NCI-H748 (cell line): ENCODE results near the gene KHDRBS1.
"Not testable (repeated sequence)": the region's sequence is repeated elsewhere in the genome, so short reads cannot be mapped to it uniquely, and the experiment has no call there.

Experiments used
- DNase-seq: peaks from one replicate; lab custom pipeline; 2025; ENCODE audit not compliant: unreplicated experiment; lab: John Stamatoyannopoulos, UW

KHDRBS1 gene

DNA sequence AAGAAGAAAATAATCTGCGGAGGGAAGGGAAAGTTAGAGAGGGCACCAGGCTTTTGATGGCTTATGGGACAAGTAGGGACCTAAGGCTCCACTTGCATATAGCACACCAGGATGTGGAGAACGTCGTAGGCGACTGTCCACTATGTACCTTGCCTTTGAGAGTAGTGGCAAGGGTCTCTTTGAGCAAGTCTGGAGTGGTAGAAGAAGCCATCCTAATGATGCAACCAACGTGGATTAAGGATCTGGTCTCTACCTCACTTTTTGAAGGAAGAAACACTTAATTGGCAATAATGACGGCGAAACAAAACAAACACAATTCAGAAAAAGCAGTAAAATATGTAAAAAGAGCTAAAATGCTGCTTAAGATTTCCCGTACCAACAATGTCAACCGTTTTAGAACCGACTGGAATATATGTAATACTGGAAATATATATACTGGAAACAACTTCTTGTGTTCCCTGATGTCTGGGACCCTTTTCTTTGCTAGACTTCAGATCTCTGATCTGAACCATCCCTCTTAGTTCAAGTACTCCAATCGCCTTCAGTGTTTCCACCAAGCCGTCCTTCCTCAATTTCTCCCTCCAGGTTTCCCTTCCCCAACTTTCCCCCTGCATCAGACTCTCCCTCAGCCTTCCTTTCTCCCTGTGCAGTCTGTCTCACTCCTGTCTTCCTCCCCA is 821 bp upstream of the KHDRBS1 start:
- no peak for DNase-seq

DNA sequence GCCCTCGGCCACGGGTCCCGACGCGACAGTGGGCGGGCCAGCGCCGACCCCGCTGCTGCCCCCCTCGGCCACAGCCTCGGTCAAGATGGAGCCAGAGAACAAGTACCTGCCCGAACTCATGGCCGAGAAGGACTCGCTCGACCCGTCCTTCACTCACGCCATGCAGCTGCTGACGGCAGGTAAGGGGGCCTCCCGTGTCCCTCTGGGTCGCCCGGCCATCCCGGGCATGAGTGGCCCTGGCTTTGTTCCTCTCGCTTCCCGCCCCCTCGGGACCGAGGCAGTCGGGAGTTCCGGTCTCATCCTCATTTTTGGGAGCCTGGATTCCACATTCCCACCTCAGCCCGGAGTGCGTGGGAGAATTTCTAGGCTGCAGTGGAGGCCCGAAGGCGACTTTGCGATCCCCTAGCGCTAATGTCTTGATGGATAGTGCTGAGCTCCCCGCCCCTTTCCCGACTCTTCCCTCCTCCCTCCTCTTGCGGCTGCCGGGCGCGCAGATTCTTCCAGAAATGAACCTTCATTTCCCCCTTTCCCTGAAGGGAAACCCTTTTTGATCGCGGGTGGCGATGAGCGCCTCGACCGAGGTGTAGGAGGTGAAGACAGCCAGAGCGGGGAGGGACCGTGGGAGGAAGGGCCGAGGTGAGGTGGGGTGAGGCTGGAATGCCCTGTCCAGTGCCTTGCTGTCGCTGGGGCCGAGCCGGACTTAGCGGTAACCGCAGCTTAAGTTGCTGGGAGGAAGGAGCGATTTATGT is 705 bp downstream of the KHDRBS1 start:
- DNase-seq = peak; percentile 46

DNA sequence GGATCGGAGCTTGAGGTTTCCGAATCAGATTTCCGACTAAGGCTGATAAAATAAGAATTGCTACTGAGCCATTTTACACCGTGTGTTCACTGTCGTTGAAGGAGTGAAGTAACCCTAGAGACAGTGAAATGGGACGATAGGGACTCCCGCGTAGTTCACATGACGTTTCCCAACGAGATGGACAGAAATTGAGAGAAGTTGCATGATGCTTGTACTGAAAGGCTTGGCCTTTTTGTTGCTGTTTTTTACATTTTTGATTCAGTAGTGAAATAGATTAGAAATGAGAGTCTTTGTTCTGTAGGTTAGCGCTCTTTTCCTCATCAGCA is 1.2 kb downstream of the KHDRBS1 start:
- no peak for DNase-seq

DNA sequence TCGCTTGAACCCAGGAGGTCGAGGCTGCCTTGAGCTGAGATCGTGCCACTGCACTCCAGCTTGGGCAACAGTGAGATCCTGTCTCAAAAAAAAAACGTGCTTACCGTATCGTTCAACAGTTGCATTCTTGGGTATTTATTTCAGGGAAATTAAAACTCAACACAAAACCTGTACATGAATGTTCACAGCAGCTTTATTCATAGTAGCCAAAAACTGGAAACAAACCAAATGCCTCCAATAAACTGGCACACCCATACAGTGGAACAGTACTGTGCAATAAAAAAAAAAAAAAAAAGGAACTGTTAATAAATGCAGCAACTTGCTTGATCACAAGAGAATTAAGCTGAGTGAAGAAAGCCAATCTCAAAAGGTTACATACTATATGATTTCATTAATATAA is 6.7 kb downstream of the KHDRBS1 start:
- no peak for DNase-seq

DNA sequence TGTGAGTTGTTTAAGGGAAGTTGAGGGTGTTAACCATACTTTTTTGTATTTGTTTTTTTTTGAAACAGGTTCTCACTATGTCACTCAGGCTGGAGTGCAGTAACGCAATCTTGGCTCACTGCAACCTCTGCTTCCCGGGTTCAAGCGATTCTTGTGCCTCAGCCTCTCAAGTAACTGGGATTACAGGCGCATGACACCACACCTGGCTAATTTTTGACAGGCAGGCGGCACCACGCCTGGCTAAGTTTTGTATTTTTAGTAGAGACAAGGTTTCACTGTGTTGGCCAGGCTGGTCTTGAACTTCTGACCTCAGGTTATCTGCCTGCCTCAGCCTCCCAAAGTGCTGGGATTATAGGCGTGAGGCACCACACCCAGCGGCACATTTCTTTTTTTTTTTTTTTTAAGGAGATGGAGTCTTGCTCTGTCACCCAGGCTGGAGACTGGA is 7.9 kb downstream of the KHDRBS1 start:
- not testable (repeated sequence) for DNase-seq

DNA sequence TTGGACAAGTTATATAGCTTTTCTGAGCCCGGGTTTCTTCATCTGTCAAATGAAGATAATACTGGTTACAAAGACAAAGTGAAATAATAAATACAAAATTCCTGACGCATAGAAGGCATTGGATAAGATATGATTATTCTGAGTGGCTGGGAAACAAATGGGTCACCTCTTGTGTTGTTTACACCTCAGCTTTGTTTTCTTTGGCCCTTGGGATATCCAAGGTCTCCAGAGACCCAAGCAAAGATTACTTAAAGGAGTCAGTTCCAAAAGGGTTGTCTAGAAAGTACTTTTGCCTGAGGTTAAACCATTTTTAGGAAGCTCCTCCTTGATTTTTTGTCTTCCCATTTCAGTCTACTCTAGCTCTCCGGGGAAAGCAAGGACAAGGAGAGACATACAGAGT is 9.7 kb downstream of the KHDRBS1 start:
- no peak for DNase-seq

DNA sequence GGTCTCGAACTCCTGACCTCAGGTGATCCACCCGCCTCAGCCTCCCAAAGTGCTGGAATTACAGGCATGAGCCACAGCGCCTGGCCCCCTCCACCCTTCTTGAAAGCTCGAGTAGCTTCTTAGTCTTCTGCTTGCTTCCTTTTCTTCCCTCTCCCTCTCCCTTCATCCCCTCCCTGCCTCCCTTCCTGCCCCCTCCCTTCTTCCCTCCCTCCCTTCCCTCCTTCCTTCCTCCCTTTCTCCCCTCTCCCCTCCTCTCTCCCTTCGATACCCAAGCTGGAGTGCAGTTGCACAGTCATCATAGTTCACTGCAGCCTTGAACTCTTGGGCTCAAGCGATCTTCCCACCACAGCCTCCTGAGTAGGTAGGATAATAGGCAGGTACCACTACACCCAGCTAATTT is 11.8 kb downstream of the KHDRBS1 start:
- no peak for DNase-seq

DNA sequence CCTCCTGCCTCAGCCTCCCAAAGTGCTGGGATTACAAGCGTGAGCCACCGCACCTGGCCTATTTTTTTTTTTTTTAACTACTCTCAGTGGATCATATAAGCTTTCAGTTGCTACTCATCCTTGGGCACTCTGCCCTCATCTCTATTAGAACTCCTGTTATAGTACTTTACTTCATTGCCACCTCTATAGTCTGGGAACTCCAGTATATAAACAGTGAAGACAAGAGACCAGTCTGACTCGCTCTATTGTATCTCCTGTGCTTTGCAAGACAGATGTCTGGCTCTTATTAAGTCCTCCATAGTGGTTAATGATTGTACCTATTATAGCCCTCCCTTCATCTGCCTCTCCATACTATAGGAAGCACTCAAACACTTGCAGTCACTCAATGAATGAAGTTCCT is 15.1 kb downstream of the KHDRBS1 start:
- DNase-seq = no peak

DNA sequence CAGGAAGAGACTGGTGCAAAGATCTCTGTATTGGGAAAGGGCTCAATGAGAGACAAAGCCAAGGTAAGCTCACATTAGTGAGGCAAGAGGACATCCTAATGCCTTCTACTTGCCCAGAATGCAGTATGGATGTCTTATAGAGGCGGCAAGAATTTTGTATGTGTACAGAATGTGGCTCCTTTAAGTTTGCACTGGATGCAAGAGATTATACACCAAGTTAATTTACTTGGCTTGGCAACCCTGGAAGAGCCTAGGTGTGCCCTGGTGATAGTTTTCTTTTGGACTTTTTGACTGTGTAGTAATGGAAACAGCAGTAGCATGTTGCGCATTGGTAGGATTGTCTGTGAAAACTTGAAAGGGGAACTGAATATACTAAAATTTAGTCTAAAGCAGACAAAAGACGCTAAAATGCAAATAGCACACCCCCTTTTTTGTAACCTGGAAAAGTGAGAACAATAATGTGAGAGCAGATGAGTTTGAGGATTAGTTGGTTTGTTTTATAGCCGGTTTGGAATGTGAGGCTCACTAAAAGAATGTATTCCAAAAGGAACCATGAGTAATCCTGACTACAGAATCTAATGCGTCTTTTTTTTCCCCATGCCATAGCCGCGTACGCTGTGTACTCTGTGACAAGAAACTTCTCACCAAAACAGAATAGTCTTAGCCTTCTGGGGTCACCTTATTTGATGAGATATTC is 18.1 kb downstream of the KHDRBS1 start:
- no peak for DNase-seq

DNA sequence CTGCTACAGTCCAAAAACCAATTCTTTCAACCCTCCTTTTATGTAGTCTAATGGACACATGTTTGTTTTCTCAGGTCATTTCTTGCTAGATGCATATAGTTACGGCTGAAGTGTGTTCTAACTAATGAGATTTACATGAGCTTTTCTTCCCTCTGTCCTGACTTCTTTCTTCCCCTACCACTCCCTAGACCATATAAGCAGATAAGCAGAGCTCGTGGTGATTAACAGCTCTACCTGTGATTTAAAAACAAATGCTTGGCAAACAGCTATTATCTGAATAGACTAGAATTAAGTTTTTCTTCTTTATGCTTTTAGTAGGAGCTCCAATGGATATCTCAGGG is 18.6 kb downstream of the KHDRBS1 start:
- DNase-seq = no peak

DNA sequence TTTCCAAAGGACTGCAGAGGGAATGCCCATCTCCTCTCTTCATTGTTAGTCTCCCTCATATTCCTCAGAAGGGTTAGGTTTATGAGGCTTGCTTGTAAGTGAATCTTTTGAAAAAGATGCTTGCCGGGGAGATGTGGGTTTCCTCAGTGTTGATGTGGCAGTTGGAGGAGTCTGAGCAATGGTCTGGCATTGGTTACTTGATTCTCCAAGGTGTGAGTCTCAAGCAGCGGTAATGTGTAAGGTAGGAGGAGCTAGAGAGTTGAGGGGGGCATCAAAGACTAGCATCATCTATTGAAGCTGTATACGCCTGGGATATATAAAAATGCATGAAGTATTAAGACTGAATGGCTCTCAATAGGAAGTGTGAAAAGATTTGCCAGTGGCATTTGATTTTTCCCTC is 21.5 kb downstream of the KHDRBS1 start:
- DNase-seq = no peak

DNA sequence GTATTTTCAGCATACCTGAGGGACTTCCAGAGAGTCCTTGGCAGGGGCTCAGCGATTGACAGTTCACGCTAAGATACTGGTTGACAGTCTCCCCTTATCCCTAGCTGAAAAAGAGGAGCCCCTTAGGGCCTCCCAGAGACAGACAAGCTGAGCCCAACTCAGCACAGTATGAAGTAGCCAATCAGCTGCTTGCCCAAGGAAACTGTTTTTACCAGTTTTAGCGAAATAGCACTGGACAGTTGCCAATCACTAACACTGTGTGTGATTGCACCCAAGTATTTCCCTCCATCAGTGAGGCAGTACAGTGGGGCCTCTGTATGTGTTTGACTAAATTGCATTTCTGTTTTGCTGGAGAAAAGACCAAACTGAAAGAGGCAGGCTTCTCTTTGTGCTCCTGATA is 27.0 kb downstream of the KHDRBS1 start:
- DNase-seq = no peak

DNA sequence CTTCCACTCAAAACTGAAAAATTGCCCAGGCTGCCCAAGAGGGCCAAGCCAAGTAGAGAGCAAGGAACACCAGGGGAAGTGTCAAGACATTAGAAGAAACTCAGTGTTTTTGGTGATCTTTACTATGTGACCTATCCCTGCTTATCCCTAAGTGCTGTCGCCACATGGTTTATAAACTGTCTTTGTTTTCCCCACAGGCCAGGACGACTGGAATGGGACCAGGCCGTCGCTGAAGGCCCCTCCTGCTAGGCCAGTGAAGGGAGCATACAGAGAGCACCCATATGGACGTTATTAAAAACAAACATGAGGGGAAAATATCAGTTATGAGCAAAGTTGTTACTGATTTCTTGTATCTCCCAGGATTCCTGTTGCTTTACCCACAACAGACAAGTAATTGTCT is 28.7 kb downstream of the KHDRBS1 start:
- no peak for DNase-seq

DNA sequence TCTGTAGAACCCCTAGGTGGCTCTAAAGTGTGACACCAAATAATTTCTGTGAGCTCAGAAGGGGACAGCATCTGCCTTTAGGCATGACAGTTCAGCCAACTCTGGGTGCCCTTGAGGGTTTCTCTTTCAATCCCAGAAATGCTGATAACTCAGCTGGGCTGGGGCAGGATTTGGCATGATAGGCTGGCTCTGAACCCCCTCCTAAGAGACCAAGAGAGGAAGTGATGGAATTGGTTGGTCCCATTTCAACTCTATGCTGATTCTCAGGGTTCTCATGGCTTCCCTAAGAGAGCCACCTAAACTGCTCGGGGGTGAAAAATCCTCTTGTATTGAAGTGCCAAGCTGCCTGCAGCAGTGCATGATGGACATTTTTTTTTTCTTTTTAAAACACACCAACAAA is 30.6 kb downstream of the KHDRBS1 start:
- DNase-seq = no peak

DNA sequence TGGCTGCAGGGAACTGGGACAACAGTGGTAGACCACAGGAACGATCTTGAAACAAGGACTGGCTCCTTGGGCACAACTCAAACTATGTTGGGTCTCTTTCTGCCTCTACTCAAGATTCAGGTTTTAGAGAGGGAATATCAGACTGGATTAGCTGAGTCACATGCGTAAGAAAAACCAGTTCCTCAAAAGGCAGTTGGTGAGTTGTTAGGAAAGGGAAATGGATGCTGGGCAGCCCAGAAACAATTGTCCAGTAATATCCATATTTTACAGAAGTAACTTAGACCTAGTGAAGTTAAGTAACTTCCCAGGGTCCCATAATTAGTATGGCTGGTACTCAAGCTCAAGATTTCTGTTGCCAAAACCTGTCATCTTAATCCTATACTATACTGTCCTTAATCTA is 32.1 kb downstream of the KHDRBS1 start:
- no peak for DNase-seq

DNA sequence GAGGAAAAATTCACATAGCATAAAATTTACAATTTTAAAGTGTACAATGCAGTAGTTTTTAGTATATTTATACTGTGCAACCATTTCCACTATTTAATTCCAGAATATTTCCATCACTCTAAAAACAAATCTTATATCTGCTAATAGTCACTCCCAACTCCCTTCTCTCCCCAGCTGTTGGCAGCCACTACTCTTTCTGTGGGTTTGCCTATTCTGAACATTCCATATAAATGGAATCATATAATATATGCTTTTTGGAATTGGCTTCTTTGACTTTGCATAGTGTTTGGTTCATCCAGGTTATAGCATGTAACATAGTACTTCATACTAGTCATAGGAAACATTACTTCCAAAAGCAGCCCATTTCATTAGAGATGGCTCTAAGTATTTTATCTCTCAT is 34.0 kb downstream of the KHDRBS1 start:
- no peak for DNase-seq

DNA sequence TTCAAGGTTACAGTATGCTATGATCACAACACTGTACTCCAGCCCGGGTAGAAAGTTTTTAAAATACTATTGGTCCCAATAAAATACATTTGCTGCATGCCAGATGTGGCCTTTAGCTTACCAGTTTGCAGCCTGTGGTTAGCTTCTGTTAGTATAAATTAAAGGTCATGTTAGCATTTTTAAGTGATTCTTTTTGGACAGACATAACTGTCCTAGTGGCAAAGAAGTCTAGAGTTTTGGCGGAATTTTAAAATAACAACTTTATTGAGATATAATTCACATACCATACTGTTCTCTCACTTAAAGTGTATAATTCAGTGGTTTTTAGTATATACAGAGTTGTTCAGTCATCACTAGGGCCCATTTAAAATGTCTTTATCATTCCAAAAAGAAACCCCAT is 34.8 kb downstream of the KHDRBS1 start:
- no peak for DNase-seq

DNA sequence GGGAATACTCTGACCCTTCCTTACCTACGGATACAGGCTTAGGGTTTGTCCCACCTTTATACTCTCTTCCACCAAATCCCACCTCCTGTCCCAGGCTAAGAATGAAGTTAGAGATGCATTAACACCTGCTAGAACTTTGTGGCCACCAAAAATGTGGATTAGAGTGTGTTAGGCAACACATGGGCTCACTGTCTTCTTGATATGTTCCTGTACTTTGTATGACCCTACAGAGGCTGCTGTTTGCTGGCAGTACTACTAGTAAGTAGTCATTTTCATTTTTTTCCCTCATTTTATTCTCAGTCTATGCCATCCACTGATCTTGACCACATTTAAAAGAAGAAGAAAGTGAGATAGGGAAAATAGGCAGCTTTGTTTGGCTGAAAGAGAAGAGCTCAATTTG is 38.0 kb downstream of the KHDRBS1 start:
- no peak for DNase-seq

DNA sequence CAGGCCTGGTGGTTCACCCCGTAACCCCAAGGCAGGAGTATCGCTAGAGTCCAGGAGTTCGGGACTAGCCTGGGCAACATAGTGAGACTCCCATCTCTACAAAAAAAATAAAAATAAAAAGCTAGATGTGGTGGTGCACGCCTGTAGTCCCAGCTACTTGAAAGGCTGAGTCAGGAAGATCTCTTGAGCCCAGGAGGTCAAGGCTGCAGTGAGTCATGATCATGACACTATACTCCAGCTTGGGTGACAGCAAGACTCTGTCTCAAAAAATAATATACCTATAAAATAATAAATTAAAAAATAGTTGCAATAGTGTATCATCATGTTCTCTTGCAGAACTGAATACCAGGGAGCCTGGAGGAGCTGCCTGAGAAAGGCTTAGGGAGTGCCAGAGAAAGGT is 39.2 kb downstream of the KHDRBS1 start:
- DNase-seq = no peak

DNA sequence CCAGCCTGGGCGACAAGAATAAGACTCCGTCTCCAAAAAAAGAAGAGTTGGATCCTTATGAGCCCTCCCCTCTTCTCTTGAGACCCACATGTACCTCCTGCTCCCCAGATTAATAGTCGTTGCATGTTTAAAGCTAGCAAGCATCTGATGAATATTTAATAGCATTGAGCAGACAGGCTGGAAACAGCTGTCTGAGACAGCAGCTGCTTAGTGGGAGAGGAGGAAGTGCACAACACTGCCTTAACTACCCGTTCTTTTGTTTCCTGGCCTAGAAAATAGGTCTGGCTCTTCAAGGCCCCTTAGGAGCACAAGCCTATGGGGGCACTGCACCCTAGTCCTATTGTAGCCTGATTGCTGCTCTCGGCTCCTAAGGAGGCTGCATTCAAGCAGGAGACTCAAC is 41.7 kb downstream of the KHDRBS1 start:
- no peak for DNase-seq

DNA sequence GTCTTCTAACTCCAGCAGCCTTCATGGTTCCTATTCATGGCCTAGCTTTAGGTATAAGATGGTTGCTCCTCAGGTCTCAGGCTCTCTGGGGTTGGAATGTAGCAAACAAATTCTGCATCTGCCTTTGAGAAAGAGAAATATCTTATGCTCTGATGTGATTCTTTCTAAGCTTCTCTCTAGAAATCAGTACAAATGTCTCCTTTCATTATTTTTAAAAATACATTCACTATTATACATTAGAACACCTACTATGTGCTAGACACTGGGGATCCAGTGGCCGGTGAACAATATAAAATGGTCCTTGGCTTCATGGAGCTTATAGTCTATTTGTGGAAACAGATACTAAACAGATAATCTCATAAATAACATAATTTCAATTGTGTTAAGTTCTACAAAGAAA is 42.9 kb downstream of the KHDRBS1 start:
- DNase-seq = no peak

DNA sequence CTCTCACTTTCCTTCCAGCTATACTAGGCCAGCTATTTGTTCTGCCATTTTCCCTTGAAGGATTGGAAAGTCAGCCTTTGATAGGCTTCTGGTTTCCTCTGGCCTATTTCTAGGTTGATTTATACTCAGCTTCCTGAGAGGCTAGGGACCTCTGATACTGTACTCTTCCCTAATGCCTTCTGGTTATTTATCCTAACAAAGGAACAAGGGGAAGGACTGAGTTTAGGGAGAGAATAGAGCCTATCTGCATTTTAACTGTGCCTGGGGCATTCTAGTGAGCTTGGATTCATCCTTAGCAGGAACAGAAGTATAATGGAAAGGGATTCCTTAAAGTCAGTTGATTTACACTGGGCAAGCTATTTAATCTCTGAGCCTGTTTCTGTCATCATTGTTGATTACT is 47.2 kb downstream of the KHDRBS1 start:
- no peak for DNase-seq

DNA sequence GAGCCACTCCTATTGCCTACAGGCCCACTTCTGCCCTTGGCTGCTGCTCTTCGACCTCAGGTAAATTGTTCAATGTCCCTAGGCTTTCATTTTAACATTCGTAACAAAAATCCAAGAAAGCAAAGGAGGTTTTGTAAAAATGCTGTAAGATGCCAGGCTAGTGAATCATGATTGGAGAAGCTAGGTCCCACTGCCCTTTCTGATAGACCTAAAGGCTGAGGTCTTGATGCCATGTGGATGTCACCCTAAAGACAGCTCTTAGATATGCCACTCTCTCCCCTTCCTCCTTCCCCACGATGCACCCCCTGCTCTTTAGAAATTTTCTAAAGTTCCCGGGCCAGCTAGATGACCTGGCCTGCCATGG is 49.2 kb downstream of the KHDRBS1 start:
- DNase-seq = no peak
